KMS-11 (cell line): ENCODE results near the gene BRD3.

Experiments
- H2AFZ ChIP-seq: fragments of 200-600 bp; sonication (generic); 2 replicates; pipeline ENCODE4 v1.6.1; 2016; ENCODE audit warnings: antibody characterized with exemption, mixed run types, low read depth
- H3K27ac ChIP-seq: fragments of 200-600 bp; sonication (generic); 2 replicates; pipeline ENCODE4 v1.6.1; 2016; ENCODE audit warnings: mild to moderate bottlenecking, mixed run types
- H3K27me3 ChIP-seq: fragments of 200-600 bp; sonication (generic); 2 replicates; pipeline ENCODE4 v1.6.1; 2017; ENCODE audit warnings: mild to moderate bottlenecking, low read depth, mixed run types, moderate library complexity; ENCODE audit not compliant: insufficient read depth
- H3K36me3 ChIP-seq: fragments of 200-600 bp; sonication (generic); 2 replicates; pipeline ENCODE4 v1.6.1; 2017; ENCODE audit warnings: mild to moderate bottlenecking, mixed run types; ENCODE audit not compliant: insufficient read depth
- H3K4me1 ChIP-seq: fragments of 200-600 bp; sonication (generic); 2 replicates; pipeline ENCODE4 v1.6.1; 2016; ENCODE audit warnings: mild to moderate bottlenecking, low read depth, mixed run types; ENCODE audit not compliant: poor library complexity, severe bottlenecking
- H3K4me2 ChIP-seq: fragments of 200-600 bp; sonication (generic); 2 replicates; pipeline ENCODE4 v1.7.0; 2016; ENCODE audit warnings: mild to moderate bottlenecking, mixed run types
- H3K4me3 ChIP-seq: fragments of 200-600 bp; sonication (generic); IDR thresholded peaks from 2 replicates; pipeline ENCODE4 v1.6.1; 2017; ENCODE audit warnings: low read depth, low read length, mixed read lengths; ENCODE audit not compliant: insufficient read depth
- H3K79me2 ChIP-seq: fragments of 200-600 bp; sonication (generic); 2 replicates; pipeline ENCODE4 v1.6.1; 2016; ENCODE audit warnings: low read depth, mixed run types; ENCODE audit not compliant: insufficient read depth
- H3K9ac ChIP-seq: fragments of 200-600 bp; sonication (generic); 2 replicates; pipeline ENCODE4 v1.6.1; 2016; ENCODE audit warnings: mild to moderate bottlenecking, mixed run types
- H4K20me1 ChIP-seq: fragments of 200-600 bp; sonication (generic); 2 replicates; pipeline ENCODE4 v1.6.1; 2016; ENCODE audit warnings: mild to moderate bottlenecking, mixed run types; ENCODE audit not compliant: insufficient read depth
- TF ChIP-seq, protein P1 (sequence below): fragments of 200-600 bp; sonication (generic); conservative IDR thresholded peaks from 2 replicates; pipeline ENCODE4 v1.6.1; 2017; ENCODE audit warnings: low read depth, mild to moderate bottlenecking, antibody characterized with exemption, low read length, moderate library complexity, mixed read lengths

BRD3 gene

DNA sequence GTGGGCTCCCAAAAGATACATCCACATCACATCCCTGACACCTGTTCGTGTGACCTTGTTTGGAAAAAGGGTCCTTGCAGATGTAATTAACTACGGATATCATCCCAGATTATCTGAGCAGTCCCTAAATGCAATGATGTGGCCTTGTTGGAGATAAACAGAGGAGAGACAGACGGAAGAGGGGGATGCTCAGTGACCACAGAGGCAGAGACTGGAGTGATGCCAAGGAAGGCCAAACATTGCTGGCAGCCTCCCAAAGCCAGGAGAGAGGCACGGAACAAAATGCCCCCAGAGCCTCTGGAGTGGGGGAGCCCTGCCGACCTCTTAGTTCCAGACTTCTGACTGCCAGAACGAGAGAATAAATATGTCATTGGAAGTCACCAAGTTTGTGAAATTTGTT is 60.7 kb downstream of the BRD3 start:
- H3K9ac ChIP-seq: no peak overlapping the region
- H3K4me2 ChIP-seq: no peak overlapping the region
- peaks cover 68% of the 10 kb centered on the region for H3K27me3 ChIP-seq
- no peak overlapping the region for H3K4me3 ChIP-seq
- H3K27ac ChIP-seq: no peak overlapping the region
- H3K79me2 ChIP-seq: no peaks in the 10 kb centered on the region
- H3K36me3 ChIP-seq: no peaks in the 10 kb centered on the region
- no peak overlapping the region for H2AFZ ChIP-seq
- no peaks in the 10 kb centered on the region for H4K20me1 ChIP-seq
- TF ChIP-seq, protein P1, sequence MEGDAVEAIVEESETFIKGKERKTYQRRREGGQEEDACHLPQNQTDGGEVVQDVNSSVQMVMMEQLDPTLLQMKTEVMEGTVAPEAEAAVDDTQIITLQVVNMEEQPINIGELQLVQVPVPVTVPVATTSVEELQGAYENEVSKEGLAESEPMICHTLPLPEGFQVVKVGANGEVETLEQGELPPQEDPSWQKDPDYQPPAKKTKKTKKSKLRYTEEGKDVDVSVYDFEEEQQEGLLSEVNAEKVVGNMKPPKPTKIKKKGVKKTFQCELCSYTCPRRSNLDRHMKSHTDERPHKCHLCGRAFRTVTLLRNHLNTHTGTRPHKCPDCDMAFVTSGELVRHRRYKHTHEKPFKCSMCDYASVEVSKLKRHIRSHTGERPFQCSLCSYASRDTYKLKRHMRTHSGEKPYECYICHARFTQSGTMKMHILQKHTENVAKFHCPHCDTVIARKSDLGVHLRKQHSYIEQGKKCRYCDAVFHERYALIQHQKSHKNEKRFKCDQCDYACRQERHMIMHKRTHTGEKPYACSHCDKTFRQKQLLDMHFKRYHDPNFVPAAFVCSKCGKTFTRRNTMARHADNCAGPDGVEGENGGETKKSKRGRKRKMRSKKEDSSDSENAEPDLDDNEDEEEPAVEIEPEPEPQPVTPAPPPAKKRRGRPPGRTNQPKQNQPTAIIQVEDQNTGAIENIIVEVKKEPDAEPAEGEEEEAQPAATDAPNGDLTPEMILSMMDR: no peak
- H3K4me1 ChIP-seq: no peaks in the 10 kb centered on the region

DNA sequence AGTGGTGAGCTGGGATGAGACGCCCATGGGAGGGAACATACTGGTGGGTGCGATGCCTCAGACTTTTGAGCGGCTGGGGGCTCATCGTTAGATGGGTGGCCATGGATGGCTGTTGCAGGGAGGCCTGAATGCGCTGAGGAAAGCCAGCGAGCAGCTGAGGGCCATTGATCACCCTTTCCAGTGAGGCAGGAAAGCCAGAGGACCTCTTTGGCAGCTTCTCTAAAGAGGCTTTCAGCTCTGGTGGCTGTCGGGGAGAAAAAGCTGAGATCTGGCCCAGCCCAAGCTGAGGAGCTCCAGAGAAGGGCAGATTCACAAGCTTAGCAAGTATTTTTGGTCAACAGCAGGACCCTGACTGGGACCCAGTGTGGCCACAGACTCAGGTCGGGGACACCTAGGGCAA is 62.4 kb downstream of the BRD3 start:
- Histone ChIP-seq H3K27ac (no peak overlapping the region), H3K9ac (no peak overlapping the region), H3K36me3 (no peaks in the 10 kb centered on the region), H3K79me2 (no peaks in the 10 kb centered on the region), H2AFZ (no peak overlapping the region), H3K4me2 (no peak overlapping the region), H3K4me3 (no peak overlapping the region), H3K4me1 (no peaks in the 10 kb centered on the region), H3K27me3 (peaks cover 72% of the 10 kb centered on the region), H4K20me1 (no peaks in the 10 kb centered on the region)
- TF ChIP-seq, protein P1: no peak

DNA sequence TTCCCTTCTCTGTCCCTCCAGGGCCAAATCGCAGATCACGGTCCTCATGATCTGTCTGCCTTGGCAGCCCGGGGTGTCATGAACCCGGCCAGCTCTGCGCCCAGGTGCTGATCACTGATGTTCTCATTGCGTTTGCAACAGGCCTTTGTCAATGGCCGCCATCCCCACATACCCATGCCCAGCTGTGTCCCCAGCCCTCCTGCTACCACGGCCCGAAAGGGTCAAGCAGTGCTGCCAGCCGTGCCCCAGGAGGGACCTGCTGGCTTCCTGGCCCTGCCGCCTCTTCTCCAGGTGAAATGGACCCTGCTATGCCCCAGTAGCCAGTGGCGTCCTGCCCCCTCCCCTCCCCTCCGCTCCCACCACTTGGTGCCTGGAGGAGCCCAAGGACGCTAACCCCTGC is 62.9 kb downstream of the BRD3 start:
- H3K79me2 ChIP-seq: no peaks in the 10 kb centered on the region
- H3K27me3 ChIP-seq: peaks cover 70% of the 10 kb centered on the region
- no peaks in the 10 kb centered on the region for H4K20me1 ChIP-seq
- H3K27ac ChIP-seq: no peak overlapping the region
- TF ChIP-seq, protein P1: no peak
- H3K4me3 ChIP-seq: no peak overlapping the region
- H3K9ac ChIP-seq: no peak overlapping the region
- H3K36me3 ChIP-seq: no peaks in the 10 kb centered on the region
- no peak overlapping the region for H3K4me2 ChIP-seq
- H3K4me1 ChIP-seq: no peaks in the 10 kb centered on the region
- no peak overlapping the region for H2AFZ ChIP-seq

DNA sequence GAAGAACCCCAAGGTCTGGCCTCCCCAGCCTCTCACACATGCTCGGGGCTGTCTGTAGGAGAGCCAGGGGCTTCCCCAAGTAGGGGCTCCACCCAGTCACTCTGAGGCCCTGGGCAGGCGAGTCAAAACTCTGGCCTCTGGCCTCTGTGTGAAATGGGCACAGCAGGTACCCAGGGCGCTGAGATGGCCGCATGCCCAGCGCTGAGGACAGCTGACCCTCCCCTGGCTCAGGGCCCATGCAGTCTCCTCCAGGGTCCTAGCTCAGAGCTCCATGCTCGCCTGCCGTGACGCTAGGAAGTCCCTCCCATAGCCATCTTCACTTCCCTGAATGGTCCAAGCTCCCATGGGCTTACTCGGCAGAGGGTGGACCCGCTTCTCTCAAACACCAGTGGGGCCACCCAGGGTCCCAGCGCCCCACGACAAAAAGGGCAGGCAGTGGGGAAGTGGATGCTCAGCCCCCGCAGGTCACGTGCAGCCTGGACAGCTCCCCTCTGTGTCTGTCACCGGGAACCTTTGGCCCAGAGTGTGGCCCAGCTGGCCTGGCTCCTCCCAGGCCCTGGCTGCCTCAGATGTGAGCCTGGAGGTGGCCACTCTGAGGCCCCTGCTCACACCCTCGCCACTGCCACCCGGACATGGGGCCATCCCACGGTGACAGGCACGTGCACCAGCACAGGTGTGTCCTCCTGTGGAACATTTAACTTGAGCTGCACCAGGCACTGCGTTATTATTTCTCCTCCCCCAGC is 63.5 kb downstream of the BRD3 start:
- H4K20me1 ChIP-seq: no peaks in the 10 kb centered on the region
- H3K36me3 ChIP-seq: no peaks in the 10 kb centered on the region
- peaks cover 71% of the 10 kb centered on the region for H3K27me3 ChIP-seq
- H3K9ac ChIP-seq: no peak overlapping the region
- H3K4me3 ChIP-seq: no peak overlapping the region
- H3K27ac ChIP-seq: no peak overlapping the region
- no peaks in the 10 kb centered on the region for H3K79me2 ChIP-seq
- no peak overlapping the region for H3K4me2 ChIP-seq
- H2AFZ ChIP-seq: no peak overlapping the region
- TF ChIP-seq, protein P1: no peak
- H3K4me1 ChIP-seq: no peaks in the 10 kb centered on the region
